H9 (cell line): ENCODE results near the gene HIKESHI. TPM values are rescaled to one million over a fixed set of nuclear protein-coding genes. Genes with fewer than 3 reads are reported as not detected.

Experiments used
- DNase-seq: peaks from one replicate; pipeline ENCODE4 v3.0.0-alpha.2; 2017
- H2AFZ ChIP-seq: one replicate; pipeline ENCODE4 v1.6.1; 2013; ENCODE audit warnings: mild to moderate bottlenecking, low read length, control low read depth, moderate library complexity
- H2AK5ac ChIP-seq: 2 replicates; pipeline ENCODE4 v1.6.1; 2013; ENCODE audit warnings: low read length, control low read depth, mixed read lengths; ENCODE audit not compliant: insufficient read length
- H2BK120ac ChIP-seq: one replicate; pipeline ENCODE4 v1.6.1; 2013; ENCODE audit warnings: low read depth, mild to moderate bottlenecking, low read length, control low read depth, inconsistent platforms; ENCODE audit not compliant: poor library complexity, severe bottlenecking
- H2BK12ac ChIP-seq: 2 replicates; pipeline ENCODE4 v1.6.1; 2013; ENCODE audit warnings: low read length, control low read depth, mixed read lengths, low read depth; ENCODE audit not compliant: insufficient read length
- H2BK15ac ChIP-seq: 2 replicates; pipeline ENCODE4 v1.6.1; 2013; ENCODE audit warnings: low read depth, low read length, control low read depth
- H2BK20ac ChIP-seq: one replicate; pipeline ENCODE4 v1.6.1; 2013; ENCODE audit warnings: low read depth, mild to moderate bottlenecking, low read length, control low read depth, inconsistent platforms; ENCODE audit not compliant: poor library complexity, severe bottlenecking
- H2BK5ac ChIP-seq: 2 replicates; pipeline ENCODE4 v1.6.1; 2013; ENCODE audit warnings: low read length, control low read depth, mixed read lengths; ENCODE audit not compliant: insufficient read length
- H3K14ac ChIP-seq: 2 replicates; pipeline ENCODE4 v1.6.1; 2013; ENCODE audit warnings: low read length, control low read depth; ENCODE audit not compliant: insufficient read depth
- H3K18ac ChIP-seq: 2 replicates; pipeline ENCODE4 v1.6.1; 2013; ENCODE audit warnings: low read depth, mild to moderate bottlenecking, mixed read lengths, low read length, control low read depth; ENCODE audit not compliant: insufficient read length
- H3K23ac ChIP-seq: 2 replicates; pipeline ENCODE4 v1.6.1; 2013; ENCODE audit warnings: low read length, control low read depth, mixed read lengths, low read depth; ENCODE audit not compliant: insufficient read length
- H3K23me2 ChIP-seq: 2 replicates; pipeline ENCODE4 v1.6.1; 2013; ENCODE audit warnings: low read depth, mild to moderate bottlenecking, mixed read lengths, low read length, control low read depth; ENCODE audit not compliant: insufficient read length, poor library complexity, severe bottlenecking
- H3K27ac ChIP-seq: 2 replicates; pipeline ENCODE4 v1.5.1; 2013; ENCODE audit warnings: low read length, control low read depth, mixed read lengths, low read depth; ENCODE audit not compliant: insufficient read length
- H3K27me3 ChIP-seq: 2 replicates; pipeline ENCODE4 v1.6.1; 2013; ENCODE audit warnings: low read length, control low read depth, inconsistent platforms; ENCODE audit not compliant: insufficient read depth
- H3K4ac ChIP-seq: 2 replicates; pipeline ENCODE4 v1.6.1; 2013; ENCODE audit warnings: low read depth, mild to moderate bottlenecking, control low read depth, inconsistent platforms, low read length, moderate library complexity
- H3K4me1 ChIP-seq: 2 replicates; pipeline ENCODE4 v1.6.1; 2013; ENCODE audit warnings: low read length, control low read depth, inconsistent platforms; ENCODE audit not compliant: insufficient read depth
- H3K4me2 ChIP-seq: 2 replicates; pipeline ENCODE4 v1.6.1; 2013; ENCODE audit warnings: low read length, control low read depth, mixed read lengths; ENCODE audit not compliant: insufficient read length, insufficient read depth
- H3K56ac ChIP-seq: 2 replicates; pipeline ENCODE4 v1.6.1; 2013; ENCODE audit warnings: low read depth, mild to moderate bottlenecking, mixed read lengths, low read length, control low read depth; ENCODE audit not compliant: insufficient read length
- H3K79me1 ChIP-seq: 2 replicates; pipeline ENCODE4 v1.6.1; 2013; ENCODE audit warnings: low read depth, mild to moderate bottlenecking, moderate library complexity, low read length, control low read depth, inconsistent platforms; ENCODE audit not compliant: insufficient read depth, poor library complexity, severe bottlenecking
- H3K79me2 ChIP-seq: 2 replicates; pipeline ENCODE4 v1.6.1; 2013; ENCODE audit warnings: low read length, control low read depth, inconsistent platforms; ENCODE audit not compliant: insufficient read depth
- H3K9ac ChIP-seq: 2 replicates; pipeline ENCODE4 v1.6.1; 2013; ENCODE audit warnings: low read length, control low read depth, mixed read lengths; ENCODE audit not compliant: insufficient read length; ENCODE audit errors: extremely low read depth
- H3K9me3 ChIP-seq: one replicate; pipeline ENCODE4 v1.6.1; 2013; ENCODE audit warnings: low read depth, low read length, inconsistent platforms; ENCODE audit not compliant: control insufficient read depth
- H3T11ph ChIP-seq: one replicate; pipeline ENCODE4 v1.6.1; 2013; ENCODE audit warnings: mild to moderate bottlenecking, low read length, control low read depth, inconsistent platforms
- H4K20me1 ChIP-seq: one replicate; pipeline ENCODE4 v1.6.1; 2013; ENCODE audit not compliant: control insufficient read depth, insufficient read length, insufficient read depth
- H4K5ac ChIP-seq: 2 replicates; pipeline ENCODE4 v1.6.1; 2013; ENCODE audit warnings: low read depth, mild to moderate bottlenecking, mixed read lengths, low read length, control low read depth; ENCODE audit not compliant: insufficient read length
- H4K8ac ChIP-seq: replicated peaks from 2 replicates; pipeline ENCODE4 v1.6.1; 2013; ENCODE audit warnings: low read length, control low read depth, mixed read lengths, low read depth; ENCODE audit not compliant: insufficient read length
- H4K91ac ChIP-seq: 2 replicates; pipeline ENCODE4 v1.6.1; 2013; ENCODE audit warnings: low read depth, mild to moderate bottlenecking, moderate library complexity, mixed read lengths, low read length, control low read depth; ENCODE audit not compliant: insufficient read length
- H3K27ac Mint-ChIP-seq, 3 experiments: 2 replicates in 2 of 3; 3 replicates in 1 of 3; pipeline ENCODE4 v1.8.0; 2020 to 2021; ENCODE audit warnings: mixed read lengths in 3 of 3, mild to moderate bottlenecking in 1 of 3, moderate library complexity in 1 of 3
- H3K27me3 Mint-ChIP-seq: 2 replicates; pipeline ENCODE4 v1.8.0; 2021; ENCODE audit warnings: low read depth, mild to moderate bottlenecking, moderate library complexity, mixed read lengths
- H3K36me3 Mint-ChIP-seq, 3 experiments: 2 replicates in 2 of 3; 3 replicates in 1 of 3; pipeline ENCODE4 v1.8.0; 2020 to 2021; ENCODE audit warnings: low read depth in 3 of 3, mixed read lengths in 3 of 3; ENCODE audit not compliant: insufficient read depth in 1 of 3
- H3K4me1 Mint-ChIP-seq, 2 experiments: 2 replicates each; pipeline ENCODE4 v1.8.0; 2020; ENCODE audit warnings: mixed read lengths in 2 of 2
- H3K4me3 Mint-ChIP-seq, 2 experiments: 2 replicates in 1 of 2; 3 replicates in 1 of 2; pipeline ENCODE4 v1.8.0; 2020 to 2021; ENCODE audit warnings: mild to moderate bottlenecking in 2 of 2, mixed read lengths in 2 of 2, moderate library complexity in 1 of 2
- H3K9me3 Mint-ChIP-seq, 2 experiments: 2 replicates in 1 of 2; 3 replicates in 1 of 2; pipeline ENCODE4 v1.8.0; 2020; ENCODE audit warnings: mild to moderate bottlenecking in 2 of 2, mixed read lengths in 2 of 2, moderate library complexity in 1 of 2
- WGBS: extraction: QIAGEN DNeasy Blood & Tissue Kit; methylation state at CpG from one replicate; pipeline ENCODE4 v1.1.7; 2013; ENCODE audit warnings: missing lambda C conversion rate, low lambda C conversion rate, mixed read lengths; ENCODE audit not compliant: insufficient read length; ENCODE audit errors: extremely low coverage; 5-methylcytosine and 5-hydroxymethylcytosine counted together
- total RNA-seq: library from RNA; stranded (reverse); gene quantifications from 2 replicates; pipeline ENCODE4 v1.2.1, GENCODE V29; 2021
- TF ChIP-seq, protein P1 (sequence below): fragments of 200-600 bp; sonication (generic); conservative IDR thresholded peaks from 3 replicates; pipeline ENCODE4 v1.8.0; 2021; ENCODE audit warnings: antibody characterized with exemption, mild to moderate bottlenecking

Gene HIKESHI
- total RNA-seq, 1 experiment from 2014 or later = 54.1 TPM

DNA sequence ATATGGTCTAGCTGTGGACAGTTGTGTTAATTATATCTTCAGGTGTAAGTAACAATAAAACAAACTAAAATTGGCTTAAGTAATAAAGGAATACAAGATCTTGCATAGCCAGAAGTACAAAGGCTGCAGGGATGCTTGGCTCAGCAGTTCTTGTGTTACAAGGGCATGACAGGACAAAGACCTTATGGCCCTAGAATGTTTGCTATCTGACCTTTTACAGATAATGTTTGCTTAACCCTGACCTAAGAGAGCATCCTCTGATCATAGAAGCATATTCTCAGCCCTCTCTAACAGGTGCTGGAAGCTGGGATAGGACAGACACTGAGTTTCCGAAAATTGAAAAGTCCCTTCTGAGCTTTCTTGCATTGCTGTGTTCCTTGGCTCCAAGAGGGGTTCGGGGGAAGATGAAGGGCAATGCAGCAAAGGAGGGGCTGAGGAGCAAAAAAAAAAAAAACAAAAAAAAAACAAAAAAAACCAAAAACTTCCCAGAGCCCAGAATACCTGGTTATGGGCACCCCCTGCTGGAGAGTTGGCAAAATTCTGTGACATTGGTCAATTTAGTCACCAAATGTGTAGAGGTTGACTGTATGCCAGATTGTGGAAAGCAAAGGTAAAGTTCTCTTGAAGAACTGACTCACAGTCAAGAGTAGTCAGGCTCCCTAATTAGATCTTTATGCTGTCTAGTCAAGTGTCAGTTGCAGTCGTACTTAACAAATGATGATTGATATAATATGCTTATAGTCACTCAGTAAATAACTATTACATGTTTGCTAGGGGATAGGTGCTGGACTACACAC lies 10.4 kb upstream of the HIKESHI start:
- Histone ChIP-seq H2BK120ac (no peak overlapping the region), H3K56ac (no peak overlapping the region), H3K4me1 (no peaks in the 10 kb centered on the region), H3K14ac (no peak overlapping the region), H2AK5ac (no peak overlapping the region), H3K9me3 (no peaks in the 10 kb centered on the region), H3K4ac (no peak overlapping the region), H3K18ac (no peak overlapping the region), H3K23me2 (no peaks in the 10 kb centered on the region), H2BK15ac (no peak overlapping the region), H4K8ac (no peak overlapping the region), H2AFZ (no peak overlapping the region), H2BK12ac (no peak overlapping the region), H2BK20ac (no peak overlapping the region), H3K9ac (no peak overlapping the region), H3K23ac (no peak overlapping the region), H3T11ph (no peak overlapping the region), H4K20me1 (no peaks in the 10 kb centered on the region), H3K79me1 (no peaks in the 10 kb centered on the region), H3K4me2 (no peak overlapping the region), H3K79me2 (no peaks in the 10 kb centered on the region), H3K27me3 (no peaks in the 10 kb centered on the region), H3K27ac (no peak overlapping the region), H4K91ac (no peak overlapping the region), H4K5ac (no peak overlapping the region), H2BK5ac (no peak overlapping the region)
- Mint-ChIP-seq H3K27me3 (no peaks in the 10 kb centered on the region; the same call in none of the 2 replicates), H3K4me1 (peaks cover 4 to 7% of the 10 kb centered on the region in 2 experiments; a peak in 2 of 4 replicates), H3K27ac (no peak overlapping the region), H3K9me3 (no peaks in the 10 kb centered on the region), H3K4me3 (no peak overlapping the region), H3K36me3 (no peaks in the 10 kb centered on the region)
- WGBS = no CpG with 5 or more reads among the region's 3 CpGs
- TF ChIP-seq, protein P1, sequence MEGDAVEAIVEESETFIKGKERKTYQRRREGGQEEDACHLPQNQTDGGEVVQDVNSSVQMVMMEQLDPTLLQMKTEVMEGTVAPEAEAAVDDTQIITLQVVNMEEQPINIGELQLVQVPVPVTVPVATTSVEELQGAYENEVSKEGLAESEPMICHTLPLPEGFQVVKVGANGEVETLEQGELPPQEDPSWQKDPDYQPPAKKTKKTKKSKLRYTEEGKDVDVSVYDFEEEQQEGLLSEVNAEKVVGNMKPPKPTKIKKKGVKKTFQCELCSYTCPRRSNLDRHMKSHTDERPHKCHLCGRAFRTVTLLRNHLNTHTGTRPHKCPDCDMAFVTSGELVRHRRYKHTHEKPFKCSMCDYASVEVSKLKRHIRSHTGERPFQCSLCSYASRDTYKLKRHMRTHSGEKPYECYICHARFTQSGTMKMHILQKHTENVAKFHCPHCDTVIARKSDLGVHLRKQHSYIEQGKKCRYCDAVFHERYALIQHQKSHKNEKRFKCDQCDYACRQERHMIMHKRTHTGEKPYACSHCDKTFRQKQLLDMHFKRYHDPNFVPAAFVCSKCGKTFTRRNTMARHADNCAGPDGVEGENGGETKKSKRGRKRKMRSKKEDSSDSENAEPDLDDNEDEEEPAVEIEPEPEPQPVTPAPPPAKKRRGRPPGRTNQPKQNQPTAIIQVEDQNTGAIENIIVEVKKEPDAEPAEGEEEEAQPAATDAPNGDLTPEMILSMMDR = peak; percentile 83
- DNase-seq = peak; percentile 43
